OCI-LY1 (cell line): ENCODE results near the gene KLK2.

Source experiments
- H2AFZ ChIP-seq: fragments of 200-600 bp; sonication (generic), shearing (Covaris generic); 2 replicates; pipeline ENCODE4 v1.6.0; 2014; ENCODE audit warnings: antibody characterized with exemption, mild to moderate bottlenecking, low read length
- H3F3A ChIP-seq: fragments of 200-600 bp; sonication (generic), shearing (Covaris generic); 2 replicates; pipeline ENCODE4 v1.6.0; 2014; ENCODE audit warnings: mild to moderate bottlenecking, antibody characterized with exemption, low read length, moderate library complexity; ENCODE audit not compliant: insufficient read depth
- H3K27ac ChIP-seq: fragments of 200-600 bp; sonication (generic); 2 replicates; pipeline ENCODE4 v1.5.1; 2014; ENCODE audit warnings: low read length, mixed run types, mild to moderate bottlenecking, low read depth; ENCODE audit not compliant: poor library complexity, severe bottlenecking
- H3K27me3 ChIP-seq: fragments of 200-600 bp; sonication (generic); 2 replicates; pipeline ENCODE4 v1.6.0; 2014; ENCODE audit warnings: antibody characterized with exemption, mild to moderate bottlenecking, low read length, moderate library complexity; ENCODE audit not compliant: insufficient read depth
- H3K36me3 ChIP-seq: fragments of 200-600 bp; sonication (generic); 2 replicates; pipeline ENCODE4 v1.6.1; 2014; ENCODE audit warnings: mild to moderate bottlenecking, antibody characterized with exemption, low read length, moderate library complexity, mixed read lengths; ENCODE audit not compliant: insufficient read depth
- H3K4me1 ChIP-seq: fragments of 200-600 bp; sonication (generic); 2 replicates; pipeline ENCODE4 v1.5.1; 2014; ENCODE audit warnings: mild to moderate bottlenecking, low read length, moderate library complexity; ENCODE audit not compliant: insufficient read depth, severe bottlenecking
- H3K4me2 ChIP-seq: fragments of 200-600 bp; sonication (generic), shearing (Covaris generic); 2 replicates; pipeline ENCODE4 v1.6.1; 2014; ENCODE audit warnings: low read length
- H3K4me3 ChIP-seq: fragments of 200-600 bp; sonication (generic); 2 replicates; pipeline ENCODE4 v1.5.1; 2014; ENCODE audit warnings: low read length, low read depth, mild to moderate bottlenecking, mixed read lengths; ENCODE audit not compliant: poor library complexity, severe bottlenecking
- H3K79me2 ChIP-seq: fragments of 200-600 bp; shearing (Covaris generic); 2 replicates; pipeline ENCODE4 v1.6.1; 2016; ENCODE audit warnings: mixed run types, low read length, mixed read lengths; ENCODE audit not compliant: insufficient read depth
- H3K9ac ChIP-seq: fragments of 200-600 bp; sonication (generic), shearing (Covaris generic); 2 replicates; pipeline ENCODE4 v1.6.1; 2014; ENCODE audit warnings: mild to moderate bottlenecking, low read length, mixed read lengths
- H3K9me2 ChIP-seq: fragments of 200-600 bp; sonication (generic), shearing (Covaris generic); 2 replicates; pipeline ENCODE4 v1.6.1; 2014; ENCODE audit warnings: low read depth, mild to moderate bottlenecking, low read length, mixed read lengths
- H3K9me3 ChIP-seq: fragments of 200-600 bp; shearing (Covaris generic); 2 replicates; pipeline ENCODE4 v1.6.1; 2014; ENCODE audit warnings: low read length, mixed read lengths
- H4K20me1 ChIP-seq: fragments of 200-600 bp; sonication (generic), shearing (Covaris generic); 2 replicates; pipeline ENCODE4 v1.6.0; 2016; ENCODE audit warnings: mild to moderate bottlenecking, low read length; ENCODE audit not compliant: insufficient read depth
- EZH2 ChIP-seq: fragments of 200-600 bp; sonication (generic), shearing (Covaris generic); IDR thresholded peaks from 2 replicates; pipeline ENCODE4 v1.8.0; 2017; ENCODE audit warnings: borderline replicate concordance, mixed run types, mild to moderate bottlenecking, antibody characterized with exemption, low read length, moderate library complexity, mixed read lengths
- TF ChIP-seq, protein P1 (sequence below): fragments of 200-600 bp; sonication (generic), shearing (Covaris generic); IDR thresholded peaks from 2 replicates; pipeline ENCODE4 v1.5.1; 2017; ENCODE audit warnings: mild to moderate bottlenecking, antibody characterized with exemption, low read length, moderate library complexity, mixed read lengths

Gene KLK2

DNA sequence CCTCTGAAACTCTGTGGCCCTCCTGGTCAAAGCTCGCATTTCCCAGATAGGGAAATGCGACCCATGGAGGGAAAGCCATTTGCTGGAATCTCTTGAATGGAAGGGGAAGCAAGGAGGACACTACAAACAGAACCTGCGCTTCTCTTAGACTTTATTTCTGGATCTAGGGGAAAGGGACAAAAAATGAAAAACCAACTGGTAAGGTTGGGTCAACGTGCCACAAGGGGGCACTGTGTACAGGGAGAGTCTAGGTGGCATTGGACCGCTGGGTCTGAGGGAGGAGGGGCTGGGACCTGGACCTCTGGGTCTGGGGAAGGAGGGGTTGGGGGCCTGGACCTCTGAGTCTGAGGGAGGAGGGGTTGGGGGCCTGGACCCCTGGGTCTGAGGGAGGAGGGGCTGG, 33.0 kb downstream of the KLK2 start:
- no peak for TF ChIP-seq EZH2
- TF ChIP-seq, protein P1, sequence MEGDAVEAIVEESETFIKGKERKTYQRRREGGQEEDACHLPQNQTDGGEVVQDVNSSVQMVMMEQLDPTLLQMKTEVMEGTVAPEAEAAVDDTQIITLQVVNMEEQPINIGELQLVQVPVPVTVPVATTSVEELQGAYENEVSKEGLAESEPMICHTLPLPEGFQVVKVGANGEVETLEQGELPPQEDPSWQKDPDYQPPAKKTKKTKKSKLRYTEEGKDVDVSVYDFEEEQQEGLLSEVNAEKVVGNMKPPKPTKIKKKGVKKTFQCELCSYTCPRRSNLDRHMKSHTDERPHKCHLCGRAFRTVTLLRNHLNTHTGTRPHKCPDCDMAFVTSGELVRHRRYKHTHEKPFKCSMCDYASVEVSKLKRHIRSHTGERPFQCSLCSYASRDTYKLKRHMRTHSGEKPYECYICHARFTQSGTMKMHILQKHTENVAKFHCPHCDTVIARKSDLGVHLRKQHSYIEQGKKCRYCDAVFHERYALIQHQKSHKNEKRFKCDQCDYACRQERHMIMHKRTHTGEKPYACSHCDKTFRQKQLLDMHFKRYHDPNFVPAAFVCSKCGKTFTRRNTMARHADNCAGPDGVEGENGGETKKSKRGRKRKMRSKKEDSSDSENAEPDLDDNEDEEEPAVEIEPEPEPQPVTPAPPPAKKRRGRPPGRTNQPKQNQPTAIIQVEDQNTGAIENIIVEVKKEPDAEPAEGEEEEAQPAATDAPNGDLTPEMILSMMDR = peak; percentile 62
- Histone ChIP-seq H3K4me3 (no peak overlapping the region), H4K20me1 (no peaks in the 10 kb centered on the region), H3K36me3 (no peaks in the 10 kb centered on the region), H3K4me1 (no peaks in the 10 kb centered on the region), H3K79me2 (no peaks in the 10 kb centered on the region), H2AFZ (no peak overlapping the region), H3K9me2 (no peaks in the 10 kb centered on the region), H3K4me2 (no peak overlapping the region), H3K9me3 (no peaks in the 10 kb centered on the region), H3F3A (no peaks in the 10 kb centered on the region), H3K27ac (no peak overlapping the region), H3K9ac (no peak overlapping the region), H3K27me3 (no peaks in the 10 kb centered on the region)

DNA sequence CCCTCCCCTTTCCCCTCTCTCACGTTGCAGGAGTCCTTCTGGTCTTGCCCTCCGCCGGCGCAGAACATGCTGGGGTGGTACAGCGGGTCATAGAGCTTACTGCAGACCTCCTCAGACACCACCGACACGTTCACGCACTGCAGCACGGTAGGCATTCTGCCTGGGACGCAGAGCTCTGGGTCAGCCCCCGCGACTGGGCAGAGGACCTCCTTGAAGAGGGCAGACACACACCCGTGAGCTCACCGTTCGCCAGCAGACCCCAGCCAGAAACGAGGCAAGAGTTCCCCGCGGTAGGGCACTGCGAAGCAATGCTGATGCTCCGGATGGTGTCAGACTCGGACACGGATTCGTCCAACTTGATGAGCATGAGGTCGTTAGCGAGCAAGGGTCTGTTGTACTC, 35.1 kb downstream of the KLK2 start:
- H3K9me2 ChIP-seq = no peaks in the 10 kb centered on the region
- H3K79me2 ChIP-seq = no peaks in the 10 kb centered on the region
- no peak overlapping the region for H3K4me2 ChIP-seq
- no peaks in the 10 kb centered on the region for H3K4me1 ChIP-seq
- no peaks in the 10 kb centered on the region for H4K20me1 ChIP-seq
- no peaks in the 10 kb centered on the region for H3K36me3 ChIP-seq
- H3K9ac ChIP-seq = no peak overlapping the region
- TF ChIP-seq EZH2 = no peak
- TF ChIP-seq, protein P1 = no peak
- H3F3A ChIP-seq = no peaks in the 10 kb centered on the region
- H3K27ac ChIP-seq = no peak overlapping the region
- H3K9me3 ChIP-seq = no peaks in the 10 kb centered on the region
- H3K27me3 ChIP-seq = no peaks in the 10 kb centered on the region
- no peak overlapping the region for H2AFZ ChIP-seq
- no peak overlapping the region for H3K4me3 ChIP-seq

DNA sequence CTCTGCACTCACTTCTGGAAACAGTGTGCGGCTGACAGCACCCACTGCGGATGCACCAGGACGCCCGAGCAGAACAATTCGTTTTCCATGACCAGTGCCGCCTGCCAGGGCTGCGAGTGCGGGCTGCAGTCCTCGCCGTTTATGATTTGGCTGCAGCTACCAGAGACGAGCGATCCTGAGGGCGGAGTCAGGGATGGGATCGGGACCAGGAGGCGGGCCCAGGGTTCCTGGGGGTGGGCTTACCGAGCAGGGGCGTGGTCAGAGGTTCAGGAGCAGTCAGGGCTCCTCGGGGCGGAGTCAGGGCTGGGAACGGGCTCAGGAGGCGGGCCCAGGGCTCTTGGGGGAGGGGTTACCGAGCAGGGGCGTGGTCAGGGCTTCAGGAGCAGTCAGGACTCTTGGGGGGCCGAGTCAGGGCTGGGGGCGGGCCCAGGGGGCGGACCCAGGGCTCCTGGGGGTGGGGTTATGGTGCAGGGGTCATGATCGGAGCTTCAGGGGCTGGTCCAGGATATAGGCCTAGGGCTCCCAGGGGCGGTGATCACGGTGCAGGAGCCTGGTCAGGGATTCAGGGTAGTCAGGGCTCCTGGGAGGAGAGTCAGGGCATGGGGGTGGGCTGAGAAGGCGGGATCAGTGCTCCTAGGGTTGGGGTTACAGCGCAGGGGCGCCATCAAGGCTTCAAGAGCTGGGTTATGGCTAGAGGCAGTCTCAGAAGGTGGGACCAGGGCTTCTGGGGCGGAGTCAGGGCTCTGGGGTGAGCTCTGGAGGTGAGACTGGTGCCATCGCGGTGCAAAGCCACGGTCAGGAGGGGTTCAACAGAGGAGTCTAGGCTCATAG, 36.2 kb downstream of the KLK2 start:
- H3K27me3 ChIP-seq = no peaks in the 10 kb centered on the region

More for the DNA sequence above, 36.2 kb downstream of the KLK2 start:
- no peak overlapping the region for H3K9ac ChIP-seq
- H3K9me2 ChIP-seq = no peaks in the 10 kb centered on the region
- H2AFZ ChIP-seq = no peak overlapping the region
- no peaks in the 10 kb centered on the region for H3K4me1 ChIP-seq
- H3K4me3 ChIP-seq = no peak overlapping the region
- no peak for TF ChIP-seq EZH2
- TF ChIP-seq, protein P1 = no peak
- no peak overlapping the region for H3K27ac ChIP-seq
- H3F3A ChIP-seq = no peaks in the 10 kb centered on the region
- no peaks in the 10 kb centered on the region for H3K36me3 ChIP-seq
- H3K4me2 ChIP-seq = no peak overlapping the region
- H3K79me2 ChIP-seq = no peaks in the 10 kb centered on the region
- H3K9me3 ChIP-seq = no peaks in the 10 kb centered on the region
- H4K20me1 ChIP-seq = no peaks in the 10 kb centered on the region
